GM21447 (cell line): ENCODE results near the gene PRKD3.
A peak's percentile ranks its signal among the peaks of the same experiment; 100 is the strongest.

Experiments used
- ATAC-seq: cut with Tn5 transposase; IDR thresholded peaks from one replicate; pipeline ENCODE4 v1.9.1; 2021; ENCODE audit not compliant: unreplicated experiment

The PRKD3 gene

GRCh38 chr2:37343537-37344434 lies 19.2 kb upstream of the PRKD3 start:
- no peak for ATAC-seq

- ATAC-seq: no peak
Observed at GRCh38 chr2:37342591-37343220, 18.1 kb upstream of the PRKD3 start.

DNA sequence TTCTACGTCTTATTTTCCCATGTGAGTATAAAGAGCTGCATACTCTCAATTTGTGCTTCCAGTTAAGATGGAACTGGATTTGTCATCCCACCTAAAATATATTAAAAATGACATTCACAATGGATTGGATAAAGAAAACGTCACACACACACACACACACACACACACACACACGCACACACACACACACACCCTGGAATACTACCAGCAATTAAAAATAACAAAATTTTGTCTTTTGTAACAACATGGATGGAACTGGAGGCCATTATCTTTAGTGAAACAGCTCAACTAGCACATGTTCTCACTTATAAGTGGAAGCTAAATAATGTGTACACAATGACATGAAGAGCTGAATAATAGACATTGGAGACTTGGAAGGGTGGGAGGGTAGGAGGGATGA lies 16.0 kb upstream of the PRKD3 start:
- no peak for ATAC-seq

DNA sequence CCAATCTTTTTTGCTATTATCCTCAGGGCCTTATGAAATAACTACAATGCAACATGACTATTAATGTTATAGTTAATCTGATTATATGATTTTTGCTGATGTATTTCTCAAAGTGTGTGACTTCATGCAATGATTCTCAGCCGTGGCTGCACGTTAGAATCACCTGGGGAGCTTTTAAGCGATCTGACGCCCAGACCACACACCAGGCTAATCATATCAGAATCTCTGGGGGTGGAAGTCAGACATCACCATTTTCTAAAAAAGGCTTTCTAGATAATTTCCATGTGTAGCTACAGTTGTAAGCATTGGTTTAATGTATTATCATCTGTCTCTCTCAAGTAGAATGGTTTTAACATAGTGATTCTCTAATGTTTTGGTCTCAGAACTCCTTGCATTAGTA lies 14.3 kb upstream of the PRKD3 start:
- ATAC-seq: no peak

DNA sequence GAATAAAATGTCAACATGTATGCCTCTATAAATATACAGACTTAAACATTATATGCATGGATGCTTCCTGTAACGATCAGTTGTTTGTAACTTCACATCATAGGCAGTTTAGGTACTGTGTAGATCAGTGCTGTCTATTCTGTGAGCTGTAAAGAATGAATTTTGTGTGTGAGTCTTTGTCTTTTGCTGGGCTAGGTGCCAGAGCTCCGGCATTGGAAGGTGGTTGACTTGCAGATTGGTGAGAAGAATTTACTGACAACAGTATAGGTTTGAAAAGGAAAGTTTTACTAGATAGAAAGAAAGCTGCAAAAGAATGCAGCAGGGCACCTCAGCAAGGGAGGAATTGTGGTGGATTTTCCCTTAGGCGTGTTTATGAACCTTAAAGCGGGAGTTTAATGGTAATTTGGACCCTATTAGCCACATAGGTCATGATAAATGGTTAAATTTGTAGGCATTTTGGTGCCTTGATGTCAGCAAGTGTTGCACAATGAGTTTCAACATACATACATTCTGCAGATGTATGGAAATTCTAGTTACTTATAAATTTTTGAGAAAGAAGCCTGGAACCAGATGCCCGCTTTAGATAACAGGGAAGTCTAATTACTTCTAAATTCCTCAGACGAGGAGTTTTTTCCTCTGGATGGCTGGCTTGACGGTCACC lies 13.1 kb upstream of the PRKD3 start:
- ATAC-seq: no peak

GRCh38 chr2:37335604-37336003 lies 11.0 kb upstream of the PRKD3 start:
- no peak for ATAC-seq

GRCh38 chr2:37333256-37333655 lies 8.6 kb upstream of the PRKD3 start:
- ATAC-seq: no peak

GRCh38 chr2:37332560-37332959 lies 7.9 kb upstream of the PRKD3 start:
- ATAC-seq: no peak

DNA sequence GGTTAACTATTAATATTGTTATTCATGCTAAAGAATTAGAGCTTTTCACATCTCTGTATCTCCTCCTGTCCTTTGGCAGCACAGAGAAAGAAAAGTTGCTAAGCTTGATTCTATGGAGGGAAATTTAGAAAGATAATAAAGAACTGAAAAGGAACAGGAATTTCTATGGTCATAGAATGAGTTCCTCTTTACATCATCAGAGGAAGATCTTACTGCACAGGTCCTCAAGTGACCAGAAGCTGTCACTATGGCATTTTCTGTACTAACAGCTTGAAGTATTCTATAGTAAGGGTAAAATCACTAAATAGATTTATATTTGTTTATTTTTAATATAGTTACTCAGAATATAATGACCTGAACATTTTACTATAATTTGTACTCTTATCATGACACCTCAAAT lies 6.0 kb upstream of the PRKD3 start:
- ATAC-seq: no peak

GRCh38 chr2:37326866-37327634 lies 2.4 kb upstream of the PRKD3 start:
- no peak for ATAC-seq

- ATAC-seq: no peak
Observed at GRCh38 chr2:37326285-37326684, 1.7 kb upstream of the PRKD3 start.

DNA sequence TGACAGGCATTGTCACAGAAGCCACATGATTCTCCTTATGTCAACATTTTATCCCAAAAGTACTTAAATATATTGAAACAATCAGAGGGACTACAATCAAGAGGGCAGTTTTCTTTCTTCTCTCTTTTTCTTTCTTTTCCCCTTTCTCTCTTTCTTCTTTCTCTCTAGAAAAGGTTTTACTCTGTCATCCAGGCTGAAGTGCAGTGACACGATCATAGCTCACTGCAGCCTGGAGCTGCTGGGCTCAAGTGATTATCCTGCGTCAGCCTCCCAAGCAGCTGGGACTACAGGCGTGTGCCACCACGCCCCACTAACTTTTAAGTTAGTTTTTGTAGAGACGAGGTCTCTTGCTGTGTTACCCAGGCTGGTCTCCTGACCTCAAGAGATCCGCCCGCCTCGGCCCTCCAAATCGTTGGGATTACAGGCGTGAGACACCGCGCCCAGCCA lies 1.0 kb upstream of the PRKD3 start:
- ATAC-seq: no peak

- ATAC-seq: no peak
Observed at GRCh38 chr2:37324536-37324785, 172 bp downstream of the PRKD3 start.

- peak; percentile 31 for ATAC-seq
Observed at GRCh38 chr2:37323781-37324535, 675 bp downstream of the PRKD3 start.

- ATAC-seq: no peak
Observed at GRCh38 chr2:37323176-37323780, 1.4 kb downstream of the PRKD3 start.

DNA sequence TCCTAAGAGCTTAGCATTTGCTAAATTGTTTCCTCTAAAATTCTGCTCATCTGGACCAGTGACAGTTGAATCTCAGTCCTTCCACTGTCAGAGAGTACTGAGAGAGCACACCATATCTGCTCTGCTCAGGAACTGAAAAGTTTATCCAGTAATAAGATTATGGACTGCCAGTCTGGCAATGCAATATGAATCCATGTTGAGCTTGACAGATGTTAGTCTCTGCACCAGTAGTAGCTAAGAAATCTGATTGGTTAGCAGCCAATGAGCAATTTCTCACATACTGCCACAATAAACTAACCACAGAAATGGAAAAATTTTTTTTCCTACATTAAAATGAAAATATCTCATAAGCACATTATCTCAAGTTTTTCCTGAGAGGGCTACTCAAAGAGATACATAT lies 2.3 kb downstream of the PRKD3 start:
- ATAC-seq: no peak

- ATAC-seq: no peak
Observed at GRCh38 chr2:37321029-37321682, 3.5 kb downstream of the PRKD3 start.

- ATAC-seq: no peak
Observed at GRCh38 chr2:37319754-37320609, 4.7 kb downstream of the PRKD3 start.

GRCh38 chr2:37318401-37318800 lies 6.2 kb downstream of the PRKD3 start:
- ATAC-seq: peak; percentile 67
